IMR-90 (cell line): Measurements from ENCODE around the gene RSPH9. TPM values are rescaled to one million over a fixed set of nuclear protein-coding genes. Genes with fewer than 3 reads are reported as not detected.

Source experiments
- ATAC-seq: fragments of 200-7000 bp; cut with Tn5 transposase; 2 replicates; pipeline ENCODE4 v1.9.1; 2020; ENCODE audit warnings: low read depth, mild to moderate bottlenecking, moderate library complexity
- BruUV-seq: library from RNA; stranded (reverse); fragments of 400-500 nt; replicated peaks from 2 replicates; lab custom pipeline; 2021; lab: Mats Ljungman, UMichigan
- CTCF ChIA-PET: fragments of 300-600 bp; formaldehyde crosslinking; extraction: SDS; loops from one replicate; lab custom pipeline; 2021; ENCODE audit warnings: antibody characterized with exemption; lab: Yijun Ruan, JAX
- POLR2A ChIA-PET: fragments of 300-600 bp; sonication (Branson Sonifier 250); formaldehyde crosslinking; loops from one replicate; lab custom pipeline; 2022; ENCODE audit warnings: antibody characterized with exemption; ENCODE audit not compliant: unreplicated experiment; lab: Charles Lee
- DNase-seq: peaks from one replicate; pipeline ENCODE4 v3.0.0; 2013
- H2AFZ ChIP-seq: replicated peaks from 2 replicates; pipeline ENCODE3; 2013; ENCODE audit warnings: low read length, mild to moderate bottlenecking; ENCODE audit not compliant: poor library complexity
- H2AK5ac ChIP-seq: 2 replicates; pipeline ENCODE4 v1.6.1; 2013; ENCODE audit warnings: low read depth, low read length, inconsistent platforms
- H2AK9ac ChIP-seq: replicated peaks from 2 replicates; pipeline ENCODE3; 2013; ENCODE audit warnings: mild to moderate bottlenecking, low read depth, low read length, moderate library complexity; ENCODE audit not compliant: poor library complexity
- H2BK120ac ChIP-seq: 2 replicates; pipeline ENCODE4 v1.6.1; 2013; ENCODE audit warnings: low read depth, low read length, inconsistent platforms
- H2BK15ac ChIP-seq: 3 replicates; pipeline ENCODE4 v1.6.1; 2013; ENCODE audit warnings: low read depth, low read length, inconsistent platforms
- H2BK20ac ChIP-seq: 2 replicates; pipeline ENCODE4 v1.6.1; 2013; ENCODE audit warnings: low read depth, mild to moderate bottlenecking, inconsistent platforms, low read length, moderate library complexity
- H2BK5ac ChIP-seq: 2 replicates; pipeline ENCODE4 v1.6.1; 2013; ENCODE audit warnings: mild to moderate bottlenecking, low read depth, low read length, inconsistent platforms; ENCODE audit not compliant: poor library complexity, severe bottlenecking
- H3K14ac ChIP-seq: replicated peaks from 2 replicates; pipeline ENCODE4 v1.6.1; 2013; ENCODE audit warnings: low read depth, low read length, inconsistent platforms
- H3K18ac ChIP-seq: 2 replicates; pipeline ENCODE4 v1.6.1; 2013; ENCODE audit warnings: low read depth, low read length, control low read depth
- H3K23ac ChIP-seq: 2 replicates; pipeline ENCODE4 v1.6.1; 2013; ENCODE audit warnings: low read depth, low read length, inconsistent platforms
- H3K27ac ChIP-seq: 2 replicates; pipeline ENCODE4 v1.5.1; 2013; ENCODE audit warnings: mild to moderate bottlenecking, control low read depth, low read length; ENCODE audit not compliant: insufficient read depth
- H3K27me3 ChIP-seq: 2 replicates; pipeline ENCODE4 v1.6.1; 2013; ENCODE audit warnings: low read length; ENCODE audit not compliant: control insufficient read depth, insufficient read depth
- H3K36me3 ChIP-seq: 2 replicates; pipeline ENCODE4 v1.6.1; 2013; ENCODE audit warnings: low read length, mixed read lengths; ENCODE audit not compliant: control insufficient read depth, insufficient read depth
- H3K4ac ChIP-seq: 2 replicates; pipeline ENCODE4 v1.6.1; 2013; ENCODE audit warnings: low read depth, low read length, inconsistent platforms
- H3K4me1 ChIP-seq: 2 replicates; pipeline ENCODE4 v1.6.1; 2013; ENCODE audit warnings: low read length, mixed read lengths; ENCODE audit not compliant: control insufficient read depth, insufficient read depth
- H3K4me2 ChIP-seq: 2 replicates; pipeline ENCODE4 v1.6.1; 2013; ENCODE audit warnings: low read depth, mild to moderate bottlenecking, control low read depth, low read length, moderate library complexity
- H3K4me3 ChIP-seq: 2 replicates; pipeline ENCODE4 v1.5.1; 2013; ENCODE audit warnings: low read depth, mild to moderate bottlenecking, control low read depth, low read length, moderate library complexity; ENCODE audit not compliant: insufficient read depth
- H3K56ac ChIP-seq: 2 replicates; pipeline ENCODE4 v1.6.1; 2013; ENCODE audit warnings: low read length, inconsistent platforms; ENCODE audit not compliant: insufficient read depth; ENCODE audit errors: extremely low read depth
- H3K79me1 ChIP-seq, 2 experiments: 2 replicates each; pipeline ENCODE4 v1.6.1; 2013; ENCODE audit warnings: low read length in 2 of 2, inconsistent platforms in 1 of 2, low read depth in 1 of 2
- H3K9ac ChIP-seq: 2 replicates; pipeline ENCODE4 v1.6.1; 2013; ENCODE audit warnings: low read depth, low read length, control low read depth
- H3K9me1 ChIP-seq: 2 replicates; pipeline ENCODE4 v1.6.1; 2013; ENCODE audit warnings: low read length, inconsistent platforms; ENCODE audit not compliant: insufficient read depth
- H3K9me3 ChIP-seq: 2 replicates; pipeline ENCODE4 v1.6.1; 2013; ENCODE audit warnings: low read length; ENCODE audit not compliant: control insufficient read depth, insufficient read depth
- H4K20me1 ChIP-seq: 2 replicates; pipeline ENCODE4 v1.6.1; 2013; ENCODE audit warnings: low read length, inconsistent platforms; ENCODE audit not compliant: insufficient read depth
- H4K5ac ChIP-seq: 2 replicates; pipeline ENCODE4 v1.6.1; 2013; ENCODE audit warnings: mild to moderate bottlenecking, low read depth, low read length, control low read depth
- H4K8ac ChIP-seq, 2 experiments: 2 replicates each; pipeline ENCODE4 v1.6.1; 2013; ENCODE audit warnings: low read depth in 2 of 2, low read length in 2 of 2, control low read depth in 1 of 2, inconsistent platforms in 1 of 2
- H4K91ac ChIP-seq: 2 replicates; pipeline ENCODE4 v1.6.1; 2013; ENCODE audit warnings: low read depth, low read length, inconsistent platforms; ENCODE audit not compliant: insufficient read depth
- CEBPB ChIP-seq: IDR thresholded peaks from 2 replicates; pipeline ENCODE4 v1.6.1; 2012; ENCODE audit warnings: low read depth, low read length, improper control_type of control experiment
- MAZ ChIP-seq: IDR thresholded peaks from 2 replicates; pipeline ENCODE4 v1.6.1; 2012; ENCODE audit warnings: low read depth, mild to moderate bottlenecking, low read length, improper control_type of control experiment, moderate library complexity, borderline replicate concordance
- MXI1 ChIP-seq: IDR thresholded peaks from 2 replicates; pipeline ENCODE4 v1.6.1; 2012; ENCODE audit warnings: low read depth, mild to moderate bottlenecking, low read length, moderate library complexity, borderline replicate concordance
- POLR2A ChIP-seq: IDR thresholded peaks from 2 replicates; pipeline ENCODE4 v1.6.1; 2012; ENCODE audit warnings: mild to moderate bottlenecking, low read depth, low read length
- whole genome bisulfite sequencing, 2 experiments: methylation state at CpG; one replicate each; pipeline versions ENCODE4 v1.1.5 to v1.1.7; 2013; ENCODE audit warnings: missing lambda C conversion rate in 2 of 2; ENCODE audit not compliant: insufficient read length in 1 of 2; ENCODE audit errors: extremely low coverage in 2 of 2; 5-methylcytosine and 5-hydroxymethylcytosine counted together
- dilution Hi-C: fragments of 300-500 bp; cut with HindIII; formaldehyde crosslinking; loops from one replicate; pipeline ENCODE4 v1.14.3; 2018; ENCODE audit warnings: low sequenced_read_pairs; ENCODE audit not compliant: unreplicated experiment
- in situ Hi-C: fragments of 300-500 bp; cut with MboI; formaldehyde crosslinking; loops from 3 replicates; pipeline ENCODE4 v1.14.3; 2019; ENCODE audit warnings: low sequenced_read_pairs, inconsistent platforms, mixed read lengths
- intact Hi-C: fragments of 100-400 bp; cut with micrococcal nuclease; formaldehyde crosslinking; loops from 2 replicates; pipeline ENCODE4 v1.10.0; 2022
- polyA plus RNA-seq, 3 experiments: library from polyadenylated mRNA; depleted of rRNA; stranded (reverse); fragments of >200 nt; gene quantifications; 2 replicates each; pipeline ENCODE4 v1.2.3, GENCODE V29; 2012; ENCODE audit warnings: low replicate concordance in 1 of 3
- total RNA-seq: library from RNA; depleted of rRNA; stranded (reverse); fragments of >200 nt; gene quantifications from 2 replicates; pipeline ENCODE4 v1.2.3, GENCODE V29; 2012
- TF ChIP-seq, protein P1 (sequence below): fragments of 150-350 bp; IDR thresholded peaks from 2 replicates; pipeline ENCODE4 v1.6.1; 2017; ENCODE audit warnings: mild to moderate bottlenecking, antibody characterized with exemption, low read length, low read depth

The RSPH9 gene
- total and polyA plus RNA-seq, 2 of the 4 experiments (the other 2 are of a cell fraction) = 0.18 to 0.21 TPM

DNA sequence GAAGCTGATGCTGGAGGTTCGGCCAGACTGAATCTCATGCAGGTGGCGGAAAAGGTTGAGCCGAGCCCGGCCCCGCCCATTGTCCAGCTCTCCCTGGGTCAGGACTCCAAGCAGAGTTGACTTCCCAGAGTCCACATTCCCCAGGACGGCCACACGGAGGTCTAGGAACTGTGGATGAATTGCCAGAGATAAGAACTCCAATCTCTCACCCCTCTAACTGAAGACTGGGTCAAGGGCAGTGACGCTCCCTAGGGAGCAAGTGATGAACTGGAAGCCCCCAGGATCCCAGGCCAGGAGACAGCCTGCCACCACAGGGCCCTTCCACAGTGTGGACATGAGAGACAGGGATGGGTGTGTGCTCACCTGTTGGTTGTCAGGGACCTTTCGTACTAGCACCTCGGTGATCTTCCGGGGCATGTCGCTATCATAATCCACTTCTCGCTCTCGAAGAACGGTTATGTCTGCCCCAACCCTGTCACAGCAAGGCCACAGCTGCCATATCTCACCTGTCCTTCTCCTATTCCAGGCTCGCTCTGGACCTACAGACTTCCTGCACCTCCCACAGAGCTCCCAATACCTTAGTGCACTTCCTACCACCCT lies 19.3 kb upstream of the RSPH9 start:
- no peaks in the 10 kb centered on the region for H3K9me3 ChIP-seq

More for the DNA sequence above, 19.3 kb upstream of the RSPH9 start:
- dilution Hi-C loops (no loop called here), intact Hi-C loops (loop anchor here (5.0 kb wide), 1 partner anchor 147 kb away; the partner anchor contains the start of gene VEGFA), in situ Hi-C loops (no loop called here)
- Histone ChIP-seq H2AK5ac (peak overlapping the region; percentile 4; the same call in 1 of the 2 replicates), H3K18ac (no peak overlapping the region), H3K9ac (no peak overlapping the region), H3K79me1 (peaks cover 49 to 81% of the 10 kb centered on the region in 2 experiments), H3K4me3 (no peak overlapping the region), H2BK5ac (no peak overlapping the region), H3K14ac (no peak overlapping the region), H2BK20ac (no peak overlapping the region), H3K9me1 (peaks cover 32% of the 10 kb centered on the region), H4K91ac (no peak overlapping the region), H3K23ac (no peak overlapping the region), H3K4me1 (peaks cover 6% of the 10 kb centered on the region), H3K4me2 (no peak overlapping the region), H2BK15ac (no peak overlapping the region), H2BK120ac (no peak overlapping the region), H4K8ac (no peak overlapping the region), H3K27me3 (no peaks in the 10 kb centered on the region), H4K5ac (no peak overlapping the region), H4K20me1 (no peaks in the 10 kb centered on the region), H3K4ac (no peak overlapping the region), H2AFZ (no peak overlapping the region), H3K27ac (no peak overlapping the region), H3K56ac (no peak overlapping the region), H3K36me3 (peaks cover 54% of the 10 kb centered on the region), H2AK9ac (peak overlapping the region; percentile 67)
- DNase-seq (no peak), ATAC-seq (no peak)
- TF ChIP-seq, protein P1, sequence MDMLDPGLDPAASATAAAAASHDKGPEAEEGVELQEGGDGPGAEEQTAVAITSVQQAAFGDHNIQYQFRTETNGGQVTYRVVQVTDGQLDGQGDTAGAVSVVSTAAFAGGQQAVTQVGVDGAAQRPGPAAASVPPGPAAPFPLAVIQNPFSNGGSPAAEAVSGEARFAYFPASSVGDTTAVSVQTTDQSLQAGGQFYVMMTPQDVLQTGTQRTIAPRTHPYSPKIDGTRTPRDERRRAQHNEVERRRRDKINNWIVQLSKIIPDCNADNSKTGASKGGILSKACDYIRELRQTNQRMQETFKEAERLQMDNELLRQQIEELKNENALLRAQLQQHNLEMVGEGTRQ = no peak
- TF ChIP-seq POLR2A (no peak), MXI1 (no peak), CEBPB (no peak), MAZ (no peak)
- CTCF ChIA-PET = interaction anchor here (0.6 kb wide), 1 partner anchor 9 kb away, joined by 6 read pairs; no protein-coding TSS in a partner anchor
- POLR2A ChIA-PET = no interaction called here
- 90% methylated on average over 6 of the region's 16 CpGs; no CpG with 5 or more reads in 1 of the 2 experiments for WGBS, 2 experiments
- BruUV-seq = TSS peak; percentile 5
